ENCODE results near the gene GRIP2. TPM values are rescaled to one million over a fixed set of nuclear protein-coding genes. Genes with fewer than 3 reads are reported as not detected.

Gene GRIP2
- total RNA-seq, 6 donors from 2014 or later, result 0.33 to 1.0 (median 0.59) TPM

DNA sequence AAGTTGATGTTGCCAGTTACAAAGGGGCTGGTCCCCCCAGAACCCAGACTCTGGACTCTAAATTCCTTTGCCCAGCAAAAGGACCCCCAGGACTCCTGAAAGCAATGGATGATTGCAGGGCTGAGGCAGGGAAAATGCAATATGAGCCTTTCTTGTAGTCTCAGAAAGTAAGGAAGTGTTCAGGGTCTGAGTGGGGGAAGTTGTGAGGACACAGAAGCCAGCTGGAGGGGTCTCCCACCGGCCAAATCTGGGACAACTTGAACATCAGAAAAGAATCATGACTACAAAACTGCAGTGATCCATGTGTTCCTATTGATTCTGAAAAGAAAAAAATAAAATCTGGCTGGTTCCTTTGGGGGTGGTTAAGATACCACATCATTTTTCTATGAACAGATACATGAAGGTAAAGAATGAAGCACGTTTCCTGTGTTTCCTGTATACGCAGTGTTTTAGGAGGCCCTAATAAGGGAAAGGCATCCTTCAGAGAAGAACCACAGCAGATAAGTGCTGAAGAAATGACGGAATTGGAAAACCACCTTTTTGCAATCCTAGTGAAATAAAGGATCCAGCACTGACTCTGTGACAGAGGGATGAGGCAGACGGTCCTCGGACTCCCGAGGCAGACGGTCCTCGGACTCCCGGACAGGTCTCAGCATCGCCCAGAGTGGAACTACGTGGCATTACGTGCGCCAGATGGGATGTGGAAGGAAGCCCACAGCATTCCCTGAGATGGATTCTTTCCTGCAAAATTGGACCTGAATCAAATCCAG is 22.2 kb upstream of the GRIP2 start:
- Histone ChIP-seq H3K9me3 (no peaks in the 10 kb centered on the region), H3K27me3 (no peaks in the 10 kb centered on the region), H3K27ac (no peak overlapping the region), H3K4me3 (no peak overlapping the region), H3K4me1 (no peaks in the 10 kb centered on the region), H3K36me3 (no peaks in the 10 kb centered on the region)
- no peak for DNase-seq
- TF ChIP-seq EP300 (IDR thresholded peaks at IDR 0.05) (no peak), POLR2A (IDR thresholded peaks at IDR 0.05) (no peak), POLR2AphosphoS5 (IDR thresholded peaks at IDR 0.05) (no peak)
- TF ChIP-seq, protein P1, sequence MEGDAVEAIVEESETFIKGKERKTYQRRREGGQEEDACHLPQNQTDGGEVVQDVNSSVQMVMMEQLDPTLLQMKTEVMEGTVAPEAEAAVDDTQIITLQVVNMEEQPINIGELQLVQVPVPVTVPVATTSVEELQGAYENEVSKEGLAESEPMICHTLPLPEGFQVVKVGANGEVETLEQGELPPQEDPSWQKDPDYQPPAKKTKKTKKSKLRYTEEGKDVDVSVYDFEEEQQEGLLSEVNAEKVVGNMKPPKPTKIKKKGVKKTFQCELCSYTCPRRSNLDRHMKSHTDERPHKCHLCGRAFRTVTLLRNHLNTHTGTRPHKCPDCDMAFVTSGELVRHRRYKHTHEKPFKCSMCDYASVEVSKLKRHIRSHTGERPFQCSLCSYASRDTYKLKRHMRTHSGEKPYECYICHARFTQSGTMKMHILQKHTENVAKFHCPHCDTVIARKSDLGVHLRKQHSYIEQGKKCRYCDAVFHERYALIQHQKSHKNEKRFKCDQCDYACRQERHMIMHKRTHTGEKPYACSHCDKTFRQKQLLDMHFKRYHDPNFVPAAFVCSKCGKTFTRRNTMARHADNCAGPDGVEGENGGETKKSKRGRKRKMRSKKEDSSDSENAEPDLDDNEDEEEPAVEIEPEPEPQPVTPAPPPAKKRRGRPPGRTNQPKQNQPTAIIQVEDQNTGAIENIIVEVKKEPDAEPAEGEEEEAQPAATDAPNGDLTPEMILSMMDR (IDR thresholded peaks at IDR 0.05), result no peak
- WGBS, 2 donors, result 43 to 56% methylated on average over 11 to 12 of the region's 14 CpGs
- ATAC-seq (ENCODE audit: low FRiP score in 2 of 2), result no peak

DNA sequence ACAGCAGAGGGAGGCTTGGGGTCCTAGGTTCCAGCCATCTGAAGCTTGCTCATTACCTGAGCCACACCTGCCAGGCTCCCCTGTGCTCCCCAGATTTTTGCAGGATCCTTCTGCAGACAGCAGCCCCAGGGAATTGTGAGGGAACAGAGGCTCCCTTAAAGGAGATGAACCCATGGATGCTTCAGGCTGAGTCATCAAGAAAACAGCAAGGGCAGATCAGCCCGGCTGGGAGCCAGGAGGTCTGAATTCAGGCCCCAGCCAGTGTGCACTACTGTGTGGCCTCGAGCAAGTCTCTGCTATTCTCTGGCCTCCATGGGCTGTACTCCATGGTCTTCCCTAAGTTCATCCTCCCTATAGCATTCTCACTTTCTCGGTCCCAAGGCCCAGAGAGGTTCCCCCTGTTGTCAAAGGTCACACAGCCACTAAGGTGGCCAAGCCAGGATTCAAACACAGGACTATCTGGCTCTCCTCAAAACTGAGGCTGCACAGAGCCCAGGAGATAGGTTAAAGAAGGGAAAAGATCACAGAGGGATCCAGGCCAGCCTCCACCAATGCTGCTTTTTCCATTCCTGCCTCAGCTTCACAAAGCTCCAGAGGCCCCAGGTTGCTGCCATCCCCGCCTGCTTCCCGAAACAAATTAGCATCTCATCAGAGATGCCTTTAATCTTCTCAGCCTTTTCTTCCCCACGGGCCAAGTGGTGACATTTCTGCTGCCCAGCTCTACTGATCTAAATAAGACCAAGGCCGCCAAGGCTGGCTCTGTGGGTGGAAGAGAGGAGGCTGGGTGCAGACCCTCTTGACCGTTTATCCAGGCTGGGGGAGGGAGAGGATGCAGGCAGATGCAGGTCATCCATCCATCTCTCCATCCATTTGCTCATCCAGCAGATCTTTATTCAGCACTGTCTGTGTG is 21.2 kb upstream of the GRIP2 start:
- Histone ChIP-seq H3K27me3 (no peaks in the 10 kb centered on the region), H3K27ac (no peak overlapping the region), H3K4me1 (no peaks in the 10 kb centered on the region), H3K4me3 (no peak overlapping the region), H3K9me3 (no peaks in the 10 kb centered on the region), H3K36me3 (no peaks in the 10 kb centered on the region)
- 60 to 79% methylated on average over 6 to 8 of the region's 8 CpGs for WGBS, 2 donors
- no peak for ATAC-seq (ENCODE audit: low FRiP score in 2 of 2)
- no peak for TF ChIP-seq POLR2AphosphoS5 (IDR thresholded peaks at IDR 0.05)
- no peak for TF ChIP-seq EP300 (IDR thresholded peaks at IDR 0.05)
- no peak for TF ChIP-seq POLR2A (IDR thresholded peaks at IDR 0.05)
- TF ChIP-seq, protein P1 (IDR thresholded peaks at IDR 0.05), result no peak
- DNase-seq, result no peak

DNA sequence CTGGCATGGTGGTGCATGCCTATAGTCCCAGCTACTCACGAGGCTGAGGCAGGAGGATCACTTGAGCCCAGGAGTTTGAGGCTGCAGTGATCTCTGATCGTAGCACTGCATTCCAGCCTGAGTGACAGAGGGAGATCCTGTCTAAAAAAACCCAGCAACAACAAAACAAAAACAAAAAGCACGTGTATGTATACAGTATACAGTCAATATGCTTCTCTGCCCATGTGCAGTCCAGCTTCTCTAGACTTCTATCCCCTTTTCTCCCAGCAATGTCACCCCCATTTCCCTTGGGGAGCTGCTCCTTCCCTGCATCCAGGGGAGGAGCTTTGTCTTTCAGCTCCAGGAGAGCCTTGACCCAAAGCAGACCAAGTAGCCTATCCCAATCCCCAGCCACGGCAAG is 20.0 kb upstream of the GRIP2 start:
- Histone ChIP-seq H3K4me1 (peaks cover 0 to 8% (median 2%) of the 10 kb centered on the region in 4 donors), H3K4me3 (no peak overlapping the region), H3K9me3 (no peaks in the 10 kb centered on the region), H3K27me3 (no peaks in the 10 kb centered on the region), H3K27ac (no peak overlapping the region), H3K36me3 (no peaks in the 10 kb centered on the region)
- 69 to 70% methylated on average over 4 of the region's 4 CpGs for WGBS, 2 donors
- TF ChIP-seq, protein P1 (IDR thresholded peaks at IDR 0.05), result no peak
- TF ChIP-seq POLR2A (IDR thresholded peaks at IDR 0.05) (no peak), POLR2AphosphoS5 (IDR thresholded peaks at IDR 0.05) (no peak), EP300 (IDR thresholded peaks at IDR 0.05) (no peak)
- no peak for DNase-seq
- no peak for ATAC-seq (ENCODE audit: low FRiP score in 2 of 2)

DNA sequence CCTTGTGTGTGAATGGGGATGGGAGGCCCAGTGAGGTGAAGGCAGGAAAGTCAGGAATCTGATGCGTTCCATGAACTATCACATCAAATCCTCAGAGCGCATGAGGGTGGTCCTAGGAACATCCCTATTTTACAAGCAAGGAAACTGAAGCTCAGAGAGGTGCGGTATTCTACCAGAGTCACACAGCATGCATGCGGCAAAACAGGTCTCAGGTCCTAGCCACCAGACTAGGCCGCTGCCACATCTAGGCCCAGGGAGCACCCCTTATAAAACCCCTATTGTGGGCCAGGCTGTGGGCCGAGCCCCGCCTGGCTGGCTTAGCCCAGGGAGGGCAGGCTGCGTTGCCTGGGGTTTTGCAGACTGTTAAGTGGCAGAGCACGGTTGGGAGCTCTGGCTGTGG is 17.9 kb upstream of the GRIP2 start:
- Histone ChIP-seq H3K4me3 (no peak overlapping the region), H3K27me3 (no peaks in the 10 kb centered on the region), H3K36me3 (no peaks in the 10 kb centered on the region), H3K27ac (no peak overlapping the region), H3K4me1 (peaks cover 0 to 8% (median 2%) of the 10 kb centered on the region in 4 donors), H3K9me3 (no peaks in the 10 kb centered on the region)
- DNase-seq (no peak), ATAC-seq (ENCODE audit: low FRiP score in 2 of 2) (no peak)
- TF ChIP-seq EP300 (IDR thresholded peaks at IDR 0.05) (no peak), POLR2AphosphoS5 (IDR thresholded peaks at IDR 0.05) (no peak), POLR2A (IDR thresholded peaks at IDR 0.05) (no peak)
- TF ChIP-seq, protein P1 (IDR thresholded peaks at IDR 0.05), result no peak
- WGBS, 2 donors, result 88 to 92% methylated on average over 9 of the region's 9 CpGs
